Activated CD4-positive, alpha-beta T cell treated with anti-CD3 and anti-CD28 coated beads, Interleukin-2, Interleukin-4, amounts not matched to agents 100 ng/mL and 50 ng/mL, durations not matched to agents 16 hours and 8 hours (primary cell): Measurements from ENCODE around the gene DARS1.
A peak's percentile ranks its signal among the peaks of the same experiment; 100 is the strongest.

Experiments
- DNase-seq: peaks from one replicate; pipeline ENCODE4 v3.0.0-alpha.2; 2020; ENCODE audit warnings: low spot score

The DARS1 gene

GRCh38 chr2:135985018-135985825 lies at the start of gene DARS1:
DARS1 (minus strand) TSS chr2:135985626; CDS start chr2:135985468, 158 bp downstream.
- DNase-seq, result peak; percentile 88

- DNase-seq, result no peak
Observed at GRCh38 chr2:136034629-136035028, 49.2 kb upstream of the DARS1 start.

DNA sequence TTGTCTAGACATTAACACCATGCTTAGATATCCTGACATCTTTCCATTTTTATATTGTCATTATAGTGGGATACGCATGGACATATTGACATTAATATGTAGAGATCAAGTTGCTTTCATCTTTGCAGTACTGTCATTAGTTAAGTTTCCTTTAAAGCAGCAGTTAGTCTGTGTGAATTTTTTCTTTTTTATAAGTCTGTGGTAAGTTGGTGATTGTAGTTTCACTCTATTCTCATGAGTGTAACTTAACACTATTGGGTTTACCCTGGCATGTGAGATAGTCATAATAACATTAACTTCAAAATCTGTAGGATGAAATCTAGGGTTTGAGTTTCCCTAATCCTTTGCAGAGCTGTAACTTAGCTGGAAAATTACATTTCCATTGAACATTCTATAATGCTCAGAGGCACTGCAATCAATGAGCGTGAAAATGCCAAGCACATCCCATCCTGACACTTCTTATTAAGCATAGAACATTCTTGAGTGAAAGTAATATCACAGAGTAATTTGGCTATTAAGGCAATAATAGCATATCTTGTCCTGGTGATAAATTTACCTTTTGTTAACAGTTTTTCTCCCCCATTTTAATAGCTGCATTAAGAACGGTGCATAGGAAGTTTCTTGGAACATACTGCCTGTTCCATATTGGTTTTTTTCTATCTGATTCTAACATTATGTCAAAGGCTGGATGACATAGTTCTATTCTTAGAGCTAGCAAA lies 47.5 kb upstream of the DARS1 start:
- DNase-seq, result no peak

GRCh38 chr2:136032192-136032591 lies 46.8 kb upstream of the DARS1 start:
- DNase-seq, result no peak

DNA sequence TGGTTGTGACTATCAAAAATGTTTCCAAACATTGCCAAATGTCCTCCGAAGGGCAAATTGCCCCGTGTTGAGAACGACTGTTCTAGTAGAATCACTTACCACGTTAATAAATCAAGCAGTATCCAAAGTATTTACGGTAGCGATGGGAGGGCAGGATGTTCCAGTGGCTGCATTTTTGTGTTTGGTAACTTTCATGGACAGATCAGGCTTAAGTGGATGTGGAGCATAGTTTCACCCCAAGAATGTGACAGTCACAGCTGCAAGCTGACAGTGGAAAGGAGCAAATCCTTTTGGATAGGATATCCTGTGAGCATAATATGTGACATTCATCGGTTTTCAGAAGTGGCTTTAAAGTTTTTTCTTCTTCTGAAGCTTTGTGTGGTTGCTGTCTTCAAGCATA lies 46.3 kb upstream of the DARS1 start:
- no peak for DNase-seq

- no peak for DNase-seq
Observed at GRCh38 chr2:136030406-136030805, 45.0 kb upstream of the DARS1 start.

- no peak for DNase-seq
Observed at GRCh38 chr2:136029149-136029548, 43.7 kb upstream of the DARS1 start.

GRCh38 chr2:136028001-136028400 lies 42.6 kb upstream of the DARS1 start:
- no peak for DNase-seq

DNA sequence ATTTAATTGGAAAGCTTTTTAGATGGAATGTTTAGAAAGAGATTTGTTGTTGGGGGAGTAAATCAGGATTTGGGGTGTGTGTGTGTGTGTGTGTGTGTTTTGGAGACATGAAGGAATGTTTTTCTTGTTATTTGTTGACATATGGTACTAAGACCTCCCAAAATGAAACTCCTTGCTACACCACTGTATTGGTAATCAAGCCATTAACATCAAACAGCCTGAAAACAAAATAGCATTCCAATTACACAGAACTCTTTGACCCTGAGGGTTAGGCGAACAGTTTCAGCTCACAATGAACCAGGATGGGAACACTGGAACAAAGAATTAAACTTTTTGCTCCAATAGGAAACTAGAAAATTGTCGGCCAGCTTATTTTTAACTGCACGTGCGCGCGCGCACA lies 41.7 kb upstream of the DARS1 start:
- no peak for DNase-seq

GRCh38 chr2:136025057-136025973 lies 39.9 kb upstream of the DARS1 start:
- DNase-seq, result peak; percentile 27

GRCh38 chr2:136024616-136025015 lies 39.2 kb upstream of the DARS1 start:
- DNase-seq, result no peak

- no peak for DNase-seq
Observed at GRCh38 chr2:136024185-136024584, 38.8 kb upstream of the DARS1 start.

DNA sequence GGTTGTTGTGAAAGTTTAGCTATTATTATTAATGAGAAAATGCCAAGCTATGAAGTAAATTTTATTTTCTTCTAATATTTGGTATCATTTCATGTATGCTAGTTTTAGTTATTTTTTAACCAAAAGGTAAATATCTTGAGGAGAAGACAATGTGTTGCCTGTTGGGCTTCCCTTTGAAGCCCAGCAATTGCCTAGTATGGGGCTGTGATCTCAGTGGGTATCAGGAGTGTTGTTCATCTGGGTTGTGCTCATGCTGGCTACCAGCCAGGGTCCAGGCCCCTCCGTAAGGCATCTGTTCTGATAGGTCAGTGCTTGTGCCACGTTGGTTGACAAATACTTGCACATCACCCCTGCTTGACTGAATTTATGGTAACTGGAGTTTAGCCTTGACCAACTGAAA lies 38.0 kb upstream of the DARS1 start:
- DNase-seq, result no peak

DNA sequence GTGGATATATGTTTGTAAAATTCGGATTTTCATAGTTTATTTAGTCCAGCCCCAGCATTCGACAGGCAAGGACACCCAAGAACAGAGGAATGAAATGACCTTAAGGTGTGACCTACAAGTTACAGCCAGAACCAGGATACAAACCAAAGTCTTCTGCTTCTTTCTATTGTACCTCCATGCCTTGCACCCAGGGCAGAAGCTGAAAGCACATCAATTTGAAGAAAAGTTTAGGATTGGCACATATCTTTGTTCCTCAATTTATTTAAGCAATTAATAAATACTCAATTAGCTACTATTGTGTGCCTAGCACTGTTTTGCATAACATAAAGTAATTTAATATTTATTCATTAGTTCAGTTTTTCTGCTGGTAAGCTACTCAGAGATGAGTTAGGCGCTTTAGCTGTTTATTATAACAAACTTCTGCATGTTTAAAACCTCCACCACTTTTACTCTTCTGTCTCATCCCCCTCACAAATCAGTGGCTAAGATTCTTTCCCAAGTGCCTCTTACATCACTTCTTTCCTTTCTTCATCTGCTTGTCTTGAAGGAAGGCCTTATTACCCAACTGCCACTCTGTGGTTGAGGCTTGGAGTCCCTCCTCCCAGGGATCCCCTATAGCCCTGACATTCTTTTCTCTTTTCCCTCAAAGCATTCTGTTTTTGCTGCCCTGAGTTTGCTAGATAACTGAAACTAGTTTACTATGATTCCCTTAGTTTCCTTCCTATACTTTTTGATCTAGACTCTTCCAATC lies 37.1 kb upstream of the DARS1 start:
- no peak for DNase-seq

DNA sequence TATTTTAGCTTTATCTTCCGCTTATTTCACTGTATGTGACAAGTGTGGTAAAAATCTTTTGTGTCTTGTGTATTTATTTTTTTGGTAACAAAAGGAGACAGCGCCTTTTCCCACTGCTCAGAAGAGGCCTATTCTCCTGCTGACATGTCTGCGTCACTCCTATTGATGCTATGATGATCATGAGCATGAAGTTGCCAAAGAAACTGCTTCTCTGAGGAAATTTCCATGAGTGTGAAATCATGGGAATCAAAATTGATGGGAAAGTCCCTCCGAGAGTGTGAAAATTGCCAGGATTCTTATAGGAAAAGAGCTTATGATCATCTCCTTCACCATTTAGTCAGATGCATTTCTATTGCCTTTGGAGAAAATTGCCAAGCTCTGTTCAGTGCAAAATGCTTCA lies 36.5 kb upstream of the DARS1 start:
- DNase-seq, result no peak

GRCh38 chr2:136021406-136021805 lies 36.0 kb upstream of the DARS1 start:
- no peak for DNase-seq

DNA sequence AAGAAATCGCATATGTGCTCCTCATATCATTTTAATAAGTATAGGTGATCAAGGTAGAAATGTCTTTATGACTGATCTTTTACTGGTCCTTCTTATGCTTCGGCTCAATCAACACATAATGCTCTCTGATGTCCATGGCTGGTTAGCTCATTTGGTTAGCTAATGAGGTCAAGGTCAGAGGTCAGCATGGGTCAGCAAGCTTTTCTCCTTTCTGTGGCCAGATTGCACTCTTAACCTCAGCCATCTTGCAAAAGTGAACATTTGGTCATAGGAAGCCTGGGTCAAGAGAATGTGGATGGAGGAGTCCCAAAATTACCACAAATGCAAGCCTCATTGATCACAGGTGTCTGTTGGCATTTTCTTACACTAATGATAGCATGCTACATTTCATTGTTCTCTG lies 35.4 kb upstream of the DARS1 start:
- no peak for DNase-seq

DNA sequence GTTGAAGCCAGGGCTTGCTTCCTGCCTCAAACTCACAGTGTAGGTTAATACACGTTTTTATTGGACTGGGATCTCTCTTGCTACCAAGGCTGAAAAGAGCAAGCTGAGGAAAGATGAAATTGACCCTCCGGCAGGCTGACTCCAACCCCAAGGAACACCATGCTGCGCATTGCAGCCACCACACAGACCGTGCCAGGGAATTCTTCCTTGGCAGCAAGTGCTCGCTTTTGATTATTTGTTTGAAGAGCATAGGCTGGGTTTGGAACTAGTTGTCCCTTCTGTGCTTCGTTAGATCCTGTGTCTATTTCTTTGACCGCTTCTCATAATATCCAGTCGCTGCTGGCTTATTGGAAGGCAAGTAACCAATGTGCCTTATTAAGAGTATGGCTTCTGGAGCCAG lies 34.4 kb upstream of the DARS1 start:
- no peak for DNase-seq

DNA sequence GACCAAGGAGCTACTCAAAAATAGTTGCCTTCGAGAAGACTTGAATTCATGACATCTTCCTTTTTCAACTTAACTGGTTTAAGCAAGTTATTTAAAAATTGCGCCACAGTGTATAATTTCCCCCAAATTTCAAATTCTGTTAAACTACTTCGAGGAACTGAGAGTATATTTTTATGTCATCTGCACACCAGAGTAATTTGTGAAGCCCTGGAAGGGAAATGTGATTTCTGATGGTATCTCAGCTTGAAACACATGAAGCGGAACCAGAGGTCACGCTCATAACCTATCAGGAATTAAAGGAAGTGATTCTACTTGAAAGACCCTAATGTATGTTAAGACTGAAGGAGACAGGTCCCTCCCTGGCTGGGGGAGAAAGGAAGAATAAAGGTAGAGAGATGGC lies 33.9 kb upstream of the DARS1 start:
- no peak for DNase-seq

DNA sequence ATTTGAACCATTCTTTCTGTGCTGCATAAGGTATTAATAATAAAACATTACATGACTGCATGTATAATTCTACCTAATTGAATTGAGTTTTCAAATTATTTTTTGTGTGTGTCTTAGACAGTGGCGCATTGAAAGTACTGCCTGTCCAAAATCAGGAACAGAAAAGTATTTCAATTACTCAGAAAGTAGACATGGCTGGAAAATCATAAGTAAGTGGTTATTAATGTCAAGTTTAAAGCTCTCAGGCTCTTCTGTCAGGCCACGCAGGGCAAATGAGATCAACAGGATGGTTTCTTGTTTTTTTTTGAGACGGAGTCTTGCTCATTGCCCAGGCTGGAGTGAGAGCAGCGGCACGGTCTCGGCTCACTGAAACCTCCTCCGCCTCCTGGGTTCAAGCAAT lies 32.4 kb upstream of the DARS1 start:
- DNase-seq, result no peak

GRCh38 chr2:136016836-136017235 lies 31.4 kb upstream of the DARS1 start:
- DNase-seq, result no peak

- no peak for DNase-seq
Observed at GRCh38 chr2:136016427-136016826, 31.0 kb upstream of the DARS1 start.
